GM19023 (cell line): Measurements from ENCODE around the gene CTRB2.

Experiments
- ATAC-seq: cut with Tn5 transposase; IDR thresholded peaks from one replicate; pipeline ENCODE4 v1.9.1; 2021; ENCODE audit warnings: mild to moderate bottlenecking, moderate library complexity; ENCODE audit not compliant: unreplicated experiment

CTRB2 gene

GRCh38 chr16:75206749-75207451 is at the start of gene CTRB2:
Gene CTRB2, minus strand, starts transcription at chr16:75207161. Its CDS starts 20 bp downstream, at chr16:75207141.
- peak; percentile 48 for ATAC-seq

- ATAC-seq = no peak
These were observed 49.2 kb upstream of the CTRB2 start for GRCh38 chr16:75256059-75256571.

- ATAC-seq = no peak
These were observed 47.4 kb upstream of the CTRB2 start for GRCh38 chr16:75254359-75254837.

- ATAC-seq = no peak
These were observed 46.3 kb upstream of the CTRB2 start for GRCh38 chr16:75252946-75253911.

- ATAC-seq = no peak
These were observed 45.3 kb upstream of the CTRB2 start for GRCh38 chr16:75252049-75252864.

DNA sequence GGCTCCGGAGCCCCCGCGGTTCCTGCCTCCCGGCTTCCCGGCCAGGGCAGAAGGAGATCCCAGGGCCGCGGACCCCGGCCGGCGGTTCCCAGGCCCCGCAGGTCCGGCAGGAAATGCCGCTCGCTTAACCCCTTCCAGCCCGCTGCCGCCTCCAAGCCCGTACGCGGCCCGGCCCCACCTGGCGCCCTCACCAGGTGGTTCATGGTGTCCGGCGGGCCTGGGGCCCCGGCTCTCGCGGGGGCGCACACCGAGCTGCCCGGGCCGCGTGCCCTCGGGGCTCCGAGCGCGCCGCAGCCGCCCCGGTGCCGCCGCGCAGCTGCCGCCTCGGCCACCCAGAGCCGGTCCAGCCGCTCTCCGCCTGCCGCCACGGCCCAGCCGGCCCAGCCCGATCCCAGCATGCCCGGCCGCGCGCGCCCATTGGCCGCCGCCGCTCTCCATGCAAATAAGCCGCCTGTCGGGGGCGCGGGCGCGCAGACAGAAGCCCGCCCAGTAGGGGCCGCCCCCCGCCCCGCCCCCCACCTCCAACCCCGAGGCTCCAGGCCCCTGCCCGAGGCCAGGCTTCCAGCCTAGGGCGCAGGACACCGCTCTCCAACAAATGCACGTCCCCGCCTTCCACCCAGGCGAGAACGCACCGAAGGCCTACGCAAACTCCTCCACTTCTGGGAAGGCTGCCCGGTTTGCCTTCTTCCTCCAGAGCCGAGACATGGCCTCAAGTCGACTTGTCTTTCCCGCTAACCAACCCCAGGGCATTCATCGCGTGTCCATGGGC is 44.5 kb upstream of the CTRB2 start, which contains the start of gene BCAR1:
Gene BCAR1, minus strand, starts transcription at position 345 of the 769 bp plus-strand sequence. Its CDS starts 142 bp downstream, at position 203.
- peak; percentile 78 for ATAC-seq

- peak; percentile 29 for ATAC-seq
These were observed 43.9 kb upstream of the CTRB2 start for GRCh38 chr16:75250809-75251279.

- no peak for ATAC-seq
These were observed 43.3 kb upstream of the CTRB2 start for GRCh38 chr16:75250089-75250808.

- ATAC-seq = no peak
These were observed 42.5 kb upstream of the CTRB2 start for GRCh38 chr16:75249441-75249840.

DNA sequence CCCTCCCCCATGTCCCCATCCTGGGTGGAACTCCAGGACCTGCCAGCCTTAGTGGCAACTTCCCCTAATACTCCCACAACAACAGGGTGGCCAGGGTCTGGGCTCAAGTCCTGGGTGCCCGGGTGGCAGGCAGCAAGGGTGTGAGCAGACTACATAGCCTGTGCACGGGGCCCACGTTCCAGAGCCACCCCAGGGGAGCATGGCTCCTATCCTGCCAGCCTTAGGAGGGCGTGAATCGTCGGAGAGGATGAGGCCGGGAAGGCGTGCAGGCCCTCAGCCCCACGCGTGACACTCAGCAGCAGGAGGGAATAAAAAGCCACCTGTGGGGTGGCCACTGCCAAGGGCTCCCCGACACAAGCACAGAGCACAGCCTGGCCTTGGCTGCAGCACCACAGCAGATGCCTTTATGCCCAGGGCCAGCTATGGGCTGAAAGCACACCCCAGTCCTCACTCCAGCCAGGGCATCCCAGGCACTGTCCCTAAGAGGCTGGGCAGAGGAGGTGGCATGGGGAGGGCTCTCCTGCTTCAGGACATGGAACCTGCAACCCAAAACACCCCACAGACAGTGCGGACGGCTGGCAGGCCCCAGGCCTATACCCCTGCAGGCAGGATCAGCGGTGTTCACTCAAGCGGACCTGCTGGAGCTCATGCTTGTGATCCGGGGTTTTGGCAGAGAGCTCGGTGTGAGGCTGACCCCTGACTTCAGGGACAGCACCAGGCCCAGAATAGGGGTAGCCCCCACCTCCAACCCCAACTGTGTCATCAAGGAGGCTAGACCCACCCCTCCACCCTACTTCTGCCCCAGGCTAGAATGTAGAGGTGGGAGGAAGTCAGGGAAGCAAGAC is 41.8 kb upstream of the CTRB2 start:
- no peak for ATAC-seq

GRCh38 chr16:75248142-75248535 is 41.2 kb upstream of the CTRB2 start:
- no peak for ATAC-seq

GRCh38 chr16:75247249-75247648 is 40.3 kb upstream of the CTRB2 start:
- ATAC-seq = no peak

DNA sequence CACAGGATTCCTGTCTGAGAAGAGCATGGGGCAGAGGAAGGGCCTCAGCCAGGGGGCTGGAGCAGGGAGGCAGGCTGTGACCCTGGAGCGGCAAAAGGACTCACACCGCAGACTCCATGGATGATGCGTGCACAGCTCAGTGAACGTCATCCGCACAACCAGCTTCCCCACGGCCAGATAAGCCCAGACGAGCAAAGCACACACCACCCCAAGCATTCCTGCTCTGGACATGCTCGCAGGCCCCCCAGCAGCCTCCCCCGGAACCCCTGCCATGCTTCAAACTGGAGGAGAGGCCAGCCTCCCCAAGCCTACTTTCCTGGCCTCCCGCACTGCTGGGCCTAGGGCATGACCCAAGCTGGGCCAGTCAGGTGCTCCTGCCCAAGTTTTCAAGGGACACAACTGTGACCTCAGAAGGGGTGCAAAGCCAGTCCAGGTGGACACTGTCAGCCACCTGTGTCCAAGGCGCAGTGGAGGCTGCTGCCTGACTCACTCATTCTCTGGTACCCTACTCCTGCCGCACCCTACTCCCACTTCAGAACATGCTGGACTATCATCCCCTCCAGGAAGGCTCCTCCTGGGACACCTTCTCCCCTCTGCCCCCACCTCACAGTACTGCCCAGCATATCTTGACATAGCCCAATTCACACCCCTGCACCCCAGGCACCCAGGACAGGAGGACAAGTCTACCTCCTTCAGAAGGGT is 39.7 kb upstream of the CTRB2 start:
- no peak for ATAC-seq

- ATAC-seq = no peak
These were observed 38.1 kb upstream of the CTRB2 start for GRCh38 chr16:75244844-75245758.

DNA sequence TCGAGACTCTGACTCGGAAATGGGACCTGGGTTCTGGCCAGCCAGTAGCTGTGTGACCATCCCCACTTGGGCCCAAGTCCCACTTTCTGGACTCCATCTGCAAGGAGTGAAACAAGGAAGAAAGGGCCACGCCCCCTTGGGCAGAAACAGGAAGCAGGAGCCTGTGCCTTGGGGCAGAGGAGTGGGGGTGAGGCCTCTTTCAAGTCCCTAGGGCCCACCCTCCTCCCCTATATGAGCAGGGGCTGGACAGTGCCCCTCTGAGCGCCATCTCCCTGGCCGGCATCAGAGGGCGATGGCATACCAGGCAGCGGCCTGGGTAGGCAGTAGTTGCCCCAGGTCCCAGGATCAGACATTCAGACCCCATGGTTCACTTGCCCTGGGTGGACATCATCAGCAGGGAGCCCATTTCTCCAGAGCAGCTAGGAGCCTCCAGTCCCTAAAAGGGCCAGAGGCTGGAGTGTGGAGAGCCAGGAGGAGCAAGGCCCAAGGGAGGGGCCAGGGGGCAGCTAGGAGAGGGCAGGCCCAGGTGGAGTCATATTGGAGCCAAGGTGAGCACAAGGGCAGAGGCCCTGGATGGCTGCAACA is 37.4 kb upstream of the CTRB2 start:
- no peak for ATAC-seq

- ATAC-seq = no peak
These were observed 36.8 kb upstream of the CTRB2 start for GRCh38 chr16:75243667-75244224.
